Testis (tissue), 3 donors: ENCODE data around the gene CHCHD6. TPM values are rescaled to one million over a fixed set of nuclear protein-coding genes. Genes with fewer than 3 reads are reported as not detected.

Experiments used
- DNase-seq: peaks from one replicate; pipeline ENCODE4 v3.0.0-alpha.2; 2019
- H3K27ac ChIP-seq, 2 donors: fragments of 200-600 bp; sonication (generic); one replicate each; pipeline ENCODE4 v1.5.1; 2019
- H3K27me3 ChIP-seq: fragments of 200-600 bp; sonication (generic); one replicate; pipeline ENCODE4 v1.5.1; 2019
- H3K36me3 ChIP-seq: fragments of 200-600 bp; sonication (generic); one replicate; pipeline ENCODE4 v1.5.1; 2017; ENCODE audit warnings: low read depth; ENCODE audit errors: missing control alignments
- H3K4me1 ChIP-seq: fragments of 200-600 bp; sonication (generic); one replicate; pipeline ENCODE4 v1.5.1; 2019
- H3K4me3 ChIP-seq, 2 donors: fragments of 200-600 bp; sonication (generic); one replicate each; pipeline ENCODE4 v1.5.1; 2017 to 2019
- H3K9me3 ChIP-seq: fragments of 200-600 bp; sonication (generic); one replicate; pipeline ENCODE4 v1.5.1; 2017
- CTCF ChIP-seq, 3 experiments: fragments of 450-650 bp in 2 of 3; fragments of 200-600 bp in 1 of 3; sonication (generic) in 1 of 3; IDR thresholded peaks; one replicate each; pipeline ENCODE4 v1.5.1; 2016 to 2019; ENCODE audit warnings: antibody characterized with exemption in 3 of 3, mild to moderate bottlenecking in 2 of 3, moderate library complexity in 1 of 3
- POLR2A ChIP-seq: fragments of 450-650 bp; IDR thresholded peaks from one replicate; pipeline ENCODE4 v1.6.1; 2017; ENCODE audit warnings: antibody characterized with exemption, mild to moderate bottlenecking, moderate library complexity
- WGBS, 2 donors: methylation state at CpG; one replicate each; pipeline ENCODE4 v1.1.5; 2018; 5-methylcytosine and 5-hydroxymethylcytosine counted together
- intact Hi-C: fragments of 100-400 bp; cut with DNase I; formaldehyde crosslinking; loops from one replicate; pipeline ENCODE4 v1.15.1; 2023; ENCODE audit warnings: low total_unique reads
- polyA plus RNA-seq: library from polyadenylated mRNA; stranded (reverse); fragments of 350-450 nt; fragmentation: Illumina TruSeq; extraction: RNeasy Lipid Tissue Mini Kit (QIAGEN cat#74804); gene quantifications from one replicate; pipeline ENCODE4 v1.2.3, GENCODE V29; 2014; ENCODE audit warnings: low read depth, low replicate concordance; ENCODE audit not compliant: insufficient read depth
- total RNA-seq, 2 donors: library from RNA; depleted of rRNA; stranded (reverse); fragments of >200 nt; gene quantifications; one replicate each; pipeline ENCODE4 v1.2.3, GENCODE V29; 2016

Gene CHCHD6
- total and polyA plus RNA-seq, 3 donors from 2014 or later: 47.6 to 84.6 (median 49.9) TPM

DNA sequence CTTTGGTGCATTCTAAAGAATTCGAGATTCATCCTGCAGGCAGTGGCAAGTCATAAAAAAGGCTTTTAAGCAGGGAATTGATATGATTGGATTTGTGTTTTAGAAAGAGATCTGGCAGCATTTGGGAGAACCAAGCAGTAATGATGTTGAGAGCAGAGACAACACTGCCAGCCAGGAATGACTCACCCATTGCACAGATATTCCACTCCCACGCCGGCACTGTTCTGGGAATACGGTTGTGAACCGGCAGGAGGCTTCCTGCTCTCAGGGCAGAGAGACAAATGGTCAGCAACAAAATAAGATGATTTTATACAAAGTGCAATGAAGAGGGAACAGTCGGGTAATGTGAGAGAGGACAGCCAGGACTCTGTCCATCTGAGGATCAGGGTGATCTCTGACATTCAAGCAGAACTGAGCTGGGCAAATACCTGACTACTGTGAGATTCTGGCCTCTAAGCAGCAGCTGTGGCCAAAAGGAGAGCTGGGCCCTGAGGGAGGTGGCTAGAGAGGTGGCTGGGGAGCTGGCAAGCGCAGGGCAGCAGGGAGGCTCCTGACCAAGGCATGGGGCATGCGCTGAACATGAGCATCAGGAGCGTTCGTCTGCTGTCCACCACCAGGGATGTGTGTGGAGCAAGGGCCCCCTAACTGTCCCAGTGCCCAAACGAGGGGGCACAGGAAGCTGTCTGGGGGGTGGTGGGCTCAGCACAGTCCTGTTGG lies 222.8 kb downstream of the CHCHD6 start:
- Histone ChIP-seq H3K4me1 (peaks cover 4% of the 10 kb centered on the region), H3K4me3 (no peak overlapping the region), H3K9me3 (no peaks in the 10 kb centered on the region), H3K36me3 (no peaks in the 10 kb centered on the region), H3K27me3 (no peaks in the 10 kb centered on the region), H3K27ac (no peak overlapping the region)
- TF ChIP-seq CTCF (IDR thresholded peaks at IDR 0.05): no peak
- TF ChIP-seq POLR2A: no peak
- 65 to 82% methylated on average over 11 of the region's 11 CpGs for WGBS, 2 donors
- peak; percentile 32 for DNase-seq
- intact Hi-C loops: no loop called here

GRCh38 chr3:126927401-126927750 lies 223.3 kb downstream of the CHCHD6 start:
- WGBS, 2 donors: 79 to 88% methylated on average over 4 of the region's 4 CpGs
- TF ChIP-seq CTCF (IDR thresholded peaks at IDR 0.05): no peak
- no peak for TF ChIP-seq POLR2A
- Histone ChIP-seq H3K27me3 (no peaks in the 10 kb centered on the region), H3K9me3 (no peaks in the 10 kb centered on the region), H3K27ac (no peak overlapping the region), H3K36me3 (no peaks in the 10 kb centered on the region), H3K4me3 (no peak overlapping the region), H3K4me1 (peaks cover 4% of the 10 kb centered on the region)
- DNase-seq: no peak
- intact Hi-C loops: no loop called here

GRCh38 chr3:126927846-126928245 lies 223.8 kb downstream of the CHCHD6 start:
- TF ChIP-seq CTCF (IDR thresholded peaks at IDR 0.05): no peak
- DNase-seq: no peak
- no peak overlapping the region for H3K4me3 ChIP-seq
- H3K27ac ChIP-seq: no peak overlapping the region
- H3K4me1 ChIP-seq: peaks cover 4% of the 10 kb centered on the region
- H3K36me3 ChIP-seq: no peaks in the 10 kb centered on the region
- intact Hi-C loops: no loop called here
- no peaks in the 10 kb centered on the region for H3K27me3 ChIP-seq
- H3K9me3 ChIP-seq: no peaks in the 10 kb centered on the region
- 97 to 98% methylated on average over 6 of the region's 6 CpGs for WGBS, 2 donors

DNA sequence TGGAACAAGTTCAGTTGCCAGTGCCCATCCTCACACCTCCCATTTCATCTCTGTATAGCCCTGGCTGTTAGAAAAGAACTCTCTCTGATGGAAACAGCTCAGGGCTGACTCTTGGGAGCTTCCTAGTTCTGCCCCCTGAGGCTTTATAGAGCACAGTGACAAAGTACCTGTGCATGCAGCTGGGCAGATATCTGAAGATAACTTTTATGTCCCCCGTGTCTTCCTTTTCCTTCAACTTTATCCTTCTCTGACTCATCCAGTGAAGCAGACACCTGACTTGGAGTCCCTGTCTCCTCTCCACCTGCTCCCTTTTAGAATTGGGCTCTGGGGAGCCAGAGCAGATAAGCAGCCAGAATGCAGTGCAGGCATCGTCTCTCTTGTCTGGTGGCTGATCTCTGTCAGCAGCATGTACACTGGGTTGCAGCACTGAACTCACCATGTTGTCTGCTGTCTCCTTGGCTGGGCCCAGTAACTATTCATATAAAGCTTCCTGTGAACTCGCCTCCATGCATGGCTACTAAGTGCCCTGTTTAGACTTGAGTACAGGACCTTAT lies 225.0 kb downstream of the CHCHD6 start:
- TF ChIP-seq CTCF (IDR thresholded peaks at IDR 0.05) (no peak), POLR2A (no peak)
- Histone ChIP-seq H3K4me1 (peaks cover 4% of the 10 kb centered on the region), H3K36me3 (no peaks in the 10 kb centered on the region), H3K27me3 (no peaks in the 10 kb centered on the region), H3K27ac (no peak overlapping the region), H3K4me3 (no peak overlapping the region), H3K9me3 (no peaks in the 10 kb centered on the region)
- intact Hi-C loops: no loop called here
- DNase-seq: no peak
- 85 to 94% methylated on average over 3 of the region's 3 CpGs for WGBS, 2 donors
